ENCODE results near the gene TST. TPM values are rescaled to one million over a fixed set of nuclear protein-coding genes. Genes with fewer than 3 reads are reported as not detected.

TST gene
- total RNA-seq, 4 donors from 2014 or later: 42.2 to 66.5 (median 51.9) TPM

DNA sequence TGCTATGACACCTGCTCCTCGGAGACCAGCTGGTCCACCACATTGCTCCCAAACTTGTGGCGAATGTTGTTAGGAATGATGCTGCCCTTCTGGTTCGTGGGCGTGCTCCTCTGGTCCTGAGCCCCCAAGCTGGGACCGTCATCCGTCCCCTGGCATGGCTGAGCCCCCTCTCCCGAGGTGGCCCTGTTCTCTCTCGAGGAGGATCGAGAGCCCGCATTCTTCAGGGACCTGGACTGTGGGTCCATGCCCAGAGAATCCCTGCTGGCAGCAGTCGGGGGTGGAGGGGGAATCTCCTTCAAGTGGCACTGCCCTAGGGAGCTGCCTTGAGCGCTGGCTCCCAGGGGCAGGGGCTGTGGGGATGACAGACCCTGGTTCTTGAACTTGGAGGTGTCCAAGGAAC is 17.4 kb downstream of the TST start:
- TF ChIP-seq, protein P1, sequence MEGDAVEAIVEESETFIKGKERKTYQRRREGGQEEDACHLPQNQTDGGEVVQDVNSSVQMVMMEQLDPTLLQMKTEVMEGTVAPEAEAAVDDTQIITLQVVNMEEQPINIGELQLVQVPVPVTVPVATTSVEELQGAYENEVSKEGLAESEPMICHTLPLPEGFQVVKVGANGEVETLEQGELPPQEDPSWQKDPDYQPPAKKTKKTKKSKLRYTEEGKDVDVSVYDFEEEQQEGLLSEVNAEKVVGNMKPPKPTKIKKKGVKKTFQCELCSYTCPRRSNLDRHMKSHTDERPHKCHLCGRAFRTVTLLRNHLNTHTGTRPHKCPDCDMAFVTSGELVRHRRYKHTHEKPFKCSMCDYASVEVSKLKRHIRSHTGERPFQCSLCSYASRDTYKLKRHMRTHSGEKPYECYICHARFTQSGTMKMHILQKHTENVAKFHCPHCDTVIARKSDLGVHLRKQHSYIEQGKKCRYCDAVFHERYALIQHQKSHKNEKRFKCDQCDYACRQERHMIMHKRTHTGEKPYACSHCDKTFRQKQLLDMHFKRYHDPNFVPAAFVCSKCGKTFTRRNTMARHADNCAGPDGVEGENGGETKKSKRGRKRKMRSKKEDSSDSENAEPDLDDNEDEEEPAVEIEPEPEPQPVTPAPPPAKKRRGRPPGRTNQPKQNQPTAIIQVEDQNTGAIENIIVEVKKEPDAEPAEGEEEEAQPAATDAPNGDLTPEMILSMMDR (IDR thresholded peaks at IDR 0.05 in 4 of 5, conservative IDR thresholded peaks at IDR 0.05 in 1 of 5): no peak
- TF ChIP-seq POLR2A (IDR thresholded peaks at IDR 0.05): no peak
- in situ Hi-C loops (cut with MboI; ENCODE audit: low sequenced_read_pairs in 4 of 4): no loop called here
- no peaks in the 10 kb centered on the region for H3K27me3 ChIP-seq
- no peak for ATAC-seq
- no peaks in the 10 kb centered on the region for H3K4me1 ChIP-seq
- H3K27ac ChIP-seq: no peak overlapping the region
- H3K4me3 ChIP-seq: no peak overlapping the region
- H3K36me3 ChIP-seq: no peaks in the 10 kb centered on the region
- no peaks in the 10 kb centered on the region for H3K9me3 ChIP-seq
- DNase-seq: no peak
- intact Hi-C loops (cut with DNase I; ENCODE audit: low total_unique reads): no loop called here

DNA sequence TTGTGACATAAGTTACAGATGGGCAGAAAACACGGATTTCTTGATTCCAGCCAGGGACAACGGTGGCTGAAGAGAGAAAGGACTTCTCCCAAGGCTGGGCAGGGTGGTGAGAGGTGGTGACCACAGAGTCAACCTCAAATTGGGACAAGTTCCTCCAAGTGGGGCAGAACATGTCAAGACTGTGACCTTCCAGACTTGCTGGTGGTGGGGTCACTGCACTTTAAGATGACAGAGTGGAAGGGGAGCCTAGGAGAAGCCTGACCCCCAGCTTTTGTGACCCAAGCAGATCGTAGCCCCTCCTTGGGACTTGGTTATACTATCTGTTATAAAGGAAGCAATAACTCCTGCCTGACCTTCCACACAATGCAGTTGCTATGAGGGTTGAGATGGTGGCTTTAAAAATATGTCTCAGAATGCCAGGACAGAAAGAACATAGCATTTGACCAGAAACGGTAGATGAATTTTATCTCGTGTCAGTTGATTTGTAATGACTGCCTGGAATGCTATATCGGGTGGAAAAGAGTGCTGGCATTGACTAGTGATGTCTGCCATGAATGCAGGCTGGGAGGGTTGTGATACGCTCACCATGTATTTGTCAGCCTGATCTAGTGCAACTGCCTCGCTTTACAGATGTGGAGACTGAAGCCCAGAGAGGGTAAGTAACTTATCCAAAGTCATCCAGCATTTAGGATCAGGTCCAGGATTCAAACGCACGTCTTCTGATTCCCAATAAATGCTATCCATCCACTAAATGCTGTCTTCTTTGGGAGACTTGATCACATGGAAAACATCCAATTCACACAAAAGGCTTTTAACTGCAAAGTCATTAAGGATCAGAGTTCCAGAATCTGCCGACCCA is 18.3 kb downstream of the TST start:
- intact Hi-C loops (cut with DNase I; ENCODE audit: low total_unique reads): no loop called here
- Histone ChIP-seq H3K27me3 (no peaks in the 10 kb centered on the region), H3K4me3 (no peak overlapping the region), H3K4me1 (no peaks in the 10 kb centered on the region), H3K9me3 (no peaks in the 10 kb centered on the region), H3K36me3 (no peaks in the 10 kb centered on the region), H3K27ac (no peak overlapping the region)
- no peak for ATAC-seq
- in situ Hi-C loops (cut with MboI; ENCODE audit: low sequenced_read_pairs in 4 of 4): no loop called here
- no peak for DNase-seq
- TF ChIP-seq POLR2A (IDR thresholded peaks at IDR 0.05): no peak
- TF ChIP-seq, protein P1 (IDR thresholded peaks at IDR 0.05 in 4 of 5, conservative IDR thresholded peaks at IDR 0.05 in 1 of 5): no peak

DNA sequence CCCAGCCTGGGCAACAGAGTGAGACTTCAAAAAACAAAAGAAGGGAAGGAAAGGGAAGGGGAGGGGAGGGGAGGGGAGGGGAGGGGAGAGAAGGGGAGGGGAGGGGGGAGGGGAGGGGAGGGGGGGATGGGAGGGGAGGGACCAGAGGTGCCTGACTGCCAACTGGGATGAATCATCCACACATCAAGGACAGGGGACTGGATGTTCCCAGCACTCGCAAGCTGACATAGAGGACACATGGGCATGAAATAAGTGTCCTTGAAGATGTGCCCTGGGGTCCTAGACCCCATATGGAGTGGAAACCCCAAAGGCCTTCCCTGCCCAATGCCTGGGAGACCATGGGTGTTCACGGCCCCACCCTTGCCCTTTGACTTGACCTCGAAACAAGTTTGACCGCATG is 19.8 kb downstream of the TST start:
- Histone ChIP-seq H3K36me3 (no peaks in the 10 kb centered on the region), H3K4me1 (no peaks in the 10 kb centered on the region), H3K27me3 (no peaks in the 10 kb centered on the region), H3K9me3 (no peaks in the 10 kb centered on the region), H3K27ac (no peak overlapping the region), H3K4me3 (no peak overlapping the region)
- no peak for TF ChIP-seq POLR2A (IDR thresholded peaks at IDR 0.05)
- intact Hi-C loops (cut with DNase I; ENCODE audit: low total_unique reads): no loop called here
- no peak for ATAC-seq
- in situ Hi-C loops (cut with MboI; ENCODE audit: low sequenced_read_pairs in 4 of 4): loop anchor here in 1 of 4 donors (25.0 kb wide), 1 partner anchor 212 kb away; the partner anchor contains the start of gene IFT27
- no peak for DNase-seq

DNA sequence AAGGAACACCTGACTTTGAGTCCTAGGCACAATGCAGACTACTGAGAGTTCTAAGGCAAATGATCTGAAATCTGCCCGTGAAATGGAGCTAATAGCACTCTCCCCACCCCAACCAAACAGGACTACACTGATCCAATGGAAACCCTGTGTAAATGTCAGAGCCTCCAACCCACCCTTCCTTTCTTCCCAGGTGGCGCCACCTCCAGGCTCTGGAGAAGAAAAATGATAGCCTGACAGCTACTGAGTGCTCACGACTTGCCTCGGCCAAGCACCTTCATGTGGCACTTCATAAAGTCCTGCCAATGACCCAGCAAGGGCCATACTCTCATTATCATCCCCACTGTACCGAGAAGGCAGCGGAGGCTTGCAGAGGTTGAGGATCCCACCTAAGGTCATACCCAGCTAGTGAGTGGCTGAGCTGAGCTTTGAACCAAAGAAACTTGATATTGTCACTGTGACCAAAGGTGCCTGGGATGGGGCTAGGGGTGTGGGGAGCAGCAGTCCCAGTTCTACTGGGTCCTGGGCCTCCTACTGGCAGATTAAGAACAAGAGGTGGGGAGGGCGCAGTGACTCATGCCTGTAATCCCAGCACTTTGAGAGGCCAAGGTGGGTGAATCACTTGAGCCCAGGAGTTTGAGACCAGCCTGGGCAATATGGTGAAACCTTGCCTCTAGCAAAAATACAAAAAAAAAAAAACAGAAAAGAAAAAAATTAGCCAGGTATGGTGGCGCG is 20.5 kb downstream of the TST start:
- no peaks in the 10 kb centered on the region for H3K27me3 ChIP-seq
- H3K9me3 ChIP-seq: no peaks in the 10 kb centered on the region
- in situ Hi-C loops (cut with MboI; ENCODE audit: low sequenced_read_pairs in 4 of 4) (loop anchor here in 1 of 4 donors (25.0 kb wide), 1 partner anchor 211 kb away; the partner anchor contains the start of gene IFT27), intact Hi-C loops (cut with DNase I; ENCODE audit: low total_unique reads) (no loop called here)
- DNase-seq (no peak), ATAC-seq (no peak)
- no peaks in the 10 kb centered on the region for H3K36me3 ChIP-seq
- no peak overlapping the region for H3K4me3 ChIP-seq
- TF ChIP-seq, protein P1 (IDR thresholded peaks at IDR 0.05 in 4 of 5, conservative IDR thresholded peaks at IDR 0.05 in 1 of 5): no peak
- TF ChIP-seq POLR2A (IDR thresholded peaks at IDR 0.05): no peak
- H3K27ac ChIP-seq: no peak overlapping the region
- no peaks in the 10 kb centered on the region for H3K4me1 ChIP-seq

DNA sequence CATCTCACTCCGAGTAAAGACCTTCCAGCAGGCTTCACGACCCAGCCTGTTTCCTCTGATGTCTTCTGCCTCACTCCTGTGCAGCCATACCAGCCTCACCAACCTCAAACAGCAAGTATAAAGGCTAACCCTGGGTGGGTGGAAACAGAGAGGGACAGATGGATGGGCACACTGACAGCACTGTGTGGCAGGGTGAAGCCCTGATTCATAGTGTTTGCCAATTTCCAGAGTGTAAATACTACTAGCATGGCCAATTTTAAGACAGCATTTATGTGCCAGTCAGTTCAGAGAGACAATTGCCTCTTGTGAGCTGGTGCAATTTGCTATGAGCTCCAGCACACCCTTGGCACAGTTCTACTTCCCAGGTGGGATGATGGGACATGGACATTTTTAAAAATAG is 21.5 kb downstream of the TST start:
- intact Hi-C loops (cut with DNase I; ENCODE audit: low total_unique reads) (no loop called here), in situ Hi-C loops (cut with MboI; ENCODE audit: low sequenced_read_pairs in 4 of 4) (loop anchor here in 1 of 4 donors (25.0 kb wide), 1 partner anchor 210 kb away; the partner anchor contains the start of gene IFT27)
- Histone ChIP-seq H3K4me3 (no peak overlapping the region), H3K36me3 (no peaks in the 10 kb centered on the region), H3K27me3 (peaks cover 0 to 4% (median 0%) of the 10 kb centered on the region in 3 donors), H3K27ac (no peak overlapping the region), H3K9me3 (no peaks in the 10 kb centered on the region), H3K4me1 (no peaks in the 10 kb centered on the region)
- TF ChIP-seq, protein P1 (IDR thresholded peaks at IDR 0.05 in 4 of 5, conservative IDR thresholded peaks at IDR 0.05 in 1 of 5): no peak
- TF ChIP-seq POLR2A (IDR thresholded peaks at IDR 0.05): no peak
- DNase-seq (no peak), ATAC-seq (no peak)

Measured in gastrocnemius medialis (tissue), 4 donors.